ENCODE results near the gene TMEM175.

GRCh38 chr4:882646-883045, 49.6 kb upstream of the TMEM175 start:
- TF ChIP-seq CTCF (IDR thresholded peaks at IDR 0.05) (no peak), POLR2A (IDR thresholded peaks at IDR 0.05) (no peak)

Measured in breast epithelium (tissue), 3 donors.